HEK293T (cell line): ENCODE measurements around the gene SLC6A13.

Experiments
- ARNT ChIP-seq: fragments of 450-650 bp; IDR thresholded peaks from 2 replicates; pipeline ENCODE4 v1.6.1; 2017; ENCODE audit warnings: mild to moderate bottlenecking
- BHLHE40 ChIP-seq: fragments of 450-650 bp; IDR thresholded peaks from 2 replicates; pipeline ENCODE4 v1.6.1; 2016; ENCODE audit warnings: mild to moderate bottlenecking, moderate library complexity, borderline replicate concordance
- ELF4 ChIP-seq: fragments of 450-650 bp; IDR thresholded peaks from 2 replicates; pipeline ENCODE4 v1.6.1; 2017; ENCODE audit warnings: antibody characterized with exemption
- FOXA1 ChIP-seq: fragments of 450-650 bp; IDR thresholded peaks from 2 replicates; pipeline ENCODE4 v1.6.1; 2016; ENCODE audit warnings: mild to moderate bottlenecking
- FOXK2 ChIP-seq: fragments of 450-650 bp; IDR thresholded peaks from 2 replicates; pipeline ENCODE4 v1.6.1; 2016; ENCODE audit warnings: mild to moderate bottlenecking
- FOXM1 ChIP-seq: fragments of 450-650 bp; IDR thresholded peaks from 2 replicates; pipeline ENCODE4 v1.6.1; 2017; ENCODE audit warnings: mild to moderate bottlenecking, borderline replicate concordance
- NFRKB ChIP-seq: fragments of 450-650 bp; IDR thresholded peaks from 2 replicates; pipeline ENCODE4 v1.6.1; 2016; ENCODE audit warnings: mild to moderate bottlenecking, moderate library complexity
- PKNOX1 ChIP-seq: fragments of 450-650 bp; IDR thresholded peaks from 2 replicates; pipeline ENCODE4 v1.6.1; 2016
- SP1 ChIP-seq: fragments of 450-650 bp; IDR thresholded peaks from 2 replicates; pipeline ENCODE4 v1.6.1; 2017
- SUZ12 ChIP-seq: fragments of 450-650 bp; IDR thresholded peaks from 2 replicates; pipeline ENCODE4 v1.6.1; 2016; ENCODE audit warnings: mild to moderate bottlenecking
- TARDBP ChIP-seq: fragments of 450-650 bp; IDR thresholded peaks from 2 replicates; pipeline ENCODE4 v1.6.1; 2016

DNA sequence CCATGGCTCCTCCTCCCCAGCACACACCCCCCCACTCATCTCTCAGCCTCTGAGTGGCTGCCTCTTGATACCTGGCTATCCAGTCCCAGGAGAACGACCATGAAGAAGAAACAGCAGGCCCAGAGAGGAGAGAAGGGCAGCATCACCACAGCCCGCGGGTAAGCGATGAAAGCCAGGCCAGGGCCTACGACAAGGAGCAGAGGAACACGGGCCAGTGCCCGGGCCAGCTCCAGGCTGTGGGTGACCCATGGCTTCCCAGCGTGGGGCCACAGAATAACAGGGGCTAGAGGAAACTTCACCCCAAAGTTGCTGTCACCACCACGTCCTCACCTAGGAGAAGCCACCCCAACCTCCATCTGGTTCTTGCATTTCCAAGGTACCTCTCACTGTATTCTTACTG lies 38.3 kb downstream of the SLC6A13 start:
- TF ChIP-seq SP1, result no peak
- no peak for TF ChIP-seq NFRKB
- no peak for TF ChIP-seq ARNT
- no peak for TF ChIP-seq FOXA1
- TF ChIP-seq BHLHE40, result no peak
- TF ChIP-seq PKNOX1, result no peak
- TF ChIP-seq SUZ12, result no peak
- no peak for TF ChIP-seq TARDBP
- TF ChIP-seq FOXM1, result no peak
- no peak for TF ChIP-seq FOXK2
- no peak for TF ChIP-seq ELF4
